ENCODE measurements around the gene SDF2. TPM values are rescaled to one million over a fixed set of nuclear protein-coding genes. Genes with fewer than 3 reads are reported as not detected.

SDF2 gene
- total RNA-seq, 6 experiments from 2014 or later, result 24.6 to 31.8 (median 26.4) TPM

- Histone ChIP-seq H3K9me3 (no peaks in the 10 kb centered on the region), H3K36me3 (peaks cover 16 to 67% (median 33%) of the 10 kb centered on the region in 4 donors), H3K4me1 (peaks cover 0 to 14% (median 7%) of the 10 kb centered on the region in 4 donors), H3K27ac (no peak overlapping the region), H3K27me3 (no peaks in the 10 kb centered on the region), H3K4me3 (no peak overlapping the region)
- DNase-seq (no peak), ATAC-seq (no peak)
- intact Hi-C loops (cut with DNase I), result loop anchor here in 1 of 2 donors (5.0 kb wide), 1 partner anchor 69 kb away; no protein-coding TSS in a partner anchor
- WGBS (ENCODE audit: insufficient coverage, low coverage, low lambda C conversion rate, missing lambda C conversion rate), result 71% methylated on average over 6 of the region's 7 CpGs
- TF ChIP-seq CTCF (IDR thresholded peaks at IDR 0.05) (no peak), POLR2A (IDR thresholded peaks at IDR 0.05) (no peak)
Measured at GRCh38 chr17:28616281-28616680, 45.4 kb downstream of the SDF2 start.

- Histone ChIP-seq H3K27ac (no peak overlapping the region), H3K4me1 (peaks cover 0 to 10% (median 4%) of the 10 kb centered on the region in 4 donors), H3K9me3 (no peaks in the 10 kb centered on the region), H3K4me3 (no peak overlapping the region), H3K27me3 (no peaks in the 10 kb centered on the region), H3K36me3 (peaks cover 16 to 58% (median 32%) of the 10 kb centered on the region in 4 donors)
- TF ChIP-seq CTCF (IDR thresholded peaks at IDR 0.05), result no peak
- no peak for TF ChIP-seq POLR2A (IDR thresholded peaks at IDR 0.05)
- ATAC-seq (no peak), DNase-seq (no peak)
- intact Hi-C loops (cut with DNase I), result loop anchor here in 1 of 2 donors (5.0 kb wide), 1 partner anchor 68 kb away; no protein-coding TSS in a partner anchor
- WGBS (ENCODE audit: insufficient coverage, low coverage, low lambda C conversion rate, missing lambda C conversion rate), result 91% methylated on average over 4 of the region's 4 CpGs
Measured at GRCh38 chr17:28615260-28615940, 46.3 kb downstream of the SDF2 start.

- intact Hi-C loops (cut with DNase I), result loop anchor here in 1 of 2 donors (5.0 kb wide), 2 partner anchors 67 to 117 kb away; no protein-coding TSS in a partner anchor
- peaks cover 7 to 45% (median 28%) of the 10 kb centered on the region in 4 donors for H3K36me3 ChIP-seq
Measured at GRCh38 chr17:28613931-28614381, 47.8 kb downstream of the SDF2 start, which contains the start of gene RSKR. Gene RSKR, minus strand, starts transcription at chr17:28614185. Its CDS starts 24 bp downstream, at chr17:28614161.

More at GRCh38 chr17:28613931-28614381, 47.8 kb downstream of the SDF2 start, which contains the start of gene RSKR:
- DNase-seq (no peak), ATAC-seq (peak in 3 of 4 donors; percentile 33 to 51 (median 38))
- 89% methylated on average over 5 of the region's 5 CpGs for WGBS (ENCODE audit: insufficient coverage, low coverage, low lambda C conversion rate, missing lambda C conversion rate)
- H3K9me3 ChIP-seq, result no peaks in the 10 kb centered on the region
- H3K4me3 ChIP-seq, result no peak within 1 kb of the TSS
- TF ChIP-seq CTCF (IDR thresholded peaks at IDR 0.05), result no peak
- TF ChIP-seq POLR2A (IDR thresholded peaks at IDR 0.05), result no peak
- H3K4me1 ChIP-seq, result peaks cover 0 to 5% (median 0%) of the 10 kb centered on the region in 4 donors
- H3K27ac ChIP-seq, result no peak within 1 kb of the TSS
- H3K27me3 ChIP-seq, result no peaks in the 10 kb centered on the region

All from right lobe of liver (tissue), 6 donors.